Suprapubic skin (tissue), 3 donors: ENCODE measurements around the gene SHC4.

ENCODE experiments used
- CTCF ChIP-seq, 2 donors: fragments of 200-600 bp in 1 of 2; fragments of 450-650 bp in 1 of 2; sonication (generic) in 1 of 2; IDR thresholded peaks; one replicate each; pipeline ENCODE4 v1.5.1; 2016 to 2019; ENCODE audit warnings: antibody characterized with exemption in 2 of 2, mild to moderate bottlenecking in 1 of 2, moderate library complexity in 1 of 2
- POLR2AphosphoS5 ChIP-seq, 3 donors: sonication (generic); formaldehyde crosslinking; IDR thresholded peaks; one replicate each; pipeline ENCODE4 v1.6.1; 2017; ENCODE audit warnings: antibody characterized with exemption in 3 of 3

- no peak for TF ChIP-seq CTCF (IDR thresholded peaks at IDR 0.05)
- TF ChIP-seq POLR2AphosphoS5 (IDR thresholded peaks at IDR 0.05) = no peak
These were observed 23.2 kb downstream of the SHC4 start for GRCh38 chr15:48940508-48940907.
